ENCODE measurements around the gene MBD5. TPM values are rescaled to one million over a fixed set of nuclear protein-coding genes. Genes with fewer than 3 reads are reported as not detected.

Gene MBD5
- total RNA-seq, 2 experiments from 2014 or later = 13.8 to 46.3 TPM

DNA sequence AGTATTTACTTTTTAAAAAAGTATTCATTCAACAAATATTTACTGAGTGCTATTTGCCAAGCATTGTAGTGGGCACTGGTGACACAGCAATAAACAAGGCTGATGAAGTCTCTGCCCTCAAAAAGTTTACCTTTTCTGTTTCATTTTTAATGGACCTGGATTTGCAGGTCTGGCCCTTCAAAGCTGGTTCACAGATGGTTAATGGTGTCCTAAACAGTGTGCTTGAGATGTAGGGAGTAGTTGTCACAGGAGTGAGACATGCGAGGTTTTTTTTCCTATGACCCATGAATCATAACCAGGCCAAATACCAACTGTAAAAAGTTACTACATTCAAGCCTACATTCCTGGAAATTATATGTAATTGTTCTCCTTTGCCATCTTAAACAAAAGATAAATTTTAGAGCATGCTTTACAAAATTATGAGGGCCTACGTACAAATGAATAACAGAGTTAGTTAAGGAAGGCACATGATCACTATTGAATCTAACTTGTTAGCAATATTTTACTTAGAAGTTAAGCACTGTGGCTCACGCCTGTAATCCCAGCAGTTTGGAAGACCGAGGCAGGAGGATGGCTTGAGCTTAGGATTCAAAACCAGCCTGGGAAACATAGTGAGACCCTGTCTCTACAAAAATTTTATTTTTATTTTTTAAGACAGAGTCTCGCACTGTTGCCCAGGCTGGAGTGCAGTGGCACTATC is 223.9 kb downstream of the MBD5 start:
- Histone ChIP-seq H4K20me1 (ENCODE audit: insufficient read depth, low read length) (no peaks in the 10 kb centered on the region), H3K4me1 (ENCODE audit: insufficient read depth, low read length, poor library complexity, severe bottlenecking) (no peaks in the 10 kb centered on the region), H3K36me3 (ENCODE audit: insufficient read depth, low read length) (no peaks in the 10 kb centered on the region), H3K79me2 (ENCODE audit: insufficient read depth, low read depth, low read length) (no peaks in the 10 kb centered on the region), H3K4me3 (ENCODE audit: low read depth, low read length, poor library complexity, severe bottlenecking) (no peak overlapping the region), H3K9me2 (ENCODE audit: insufficient read depth, low read length) (no peaks in the 10 kb centered on the region), H3K27ac (ENCODE audit: low read depth, low read length, poor library complexity, severe bottlenecking) (no peak overlapping the region), H3K9me3 (ENCODE audit: low read length) (no peaks in the 10 kb centered on the region), H2AFZ (ENCODE audit: low read length) (no peak overlapping the region), H3K4me2 (ENCODE audit: low read length) (no peak overlapping the region)
- BruUV-seq (replicated peaks) = no TSS peak
- no peak for DNase-seq (ENCODE audit: low spot score)
- no peak for TF ChIP-seq EZH2phosphoT487 (IDR thresholded peaks at IDR 0.05; ENCODE audit: borderline replicate concordance, low read depth, low read length)
- TF ChIP-seq, protein P1, sequence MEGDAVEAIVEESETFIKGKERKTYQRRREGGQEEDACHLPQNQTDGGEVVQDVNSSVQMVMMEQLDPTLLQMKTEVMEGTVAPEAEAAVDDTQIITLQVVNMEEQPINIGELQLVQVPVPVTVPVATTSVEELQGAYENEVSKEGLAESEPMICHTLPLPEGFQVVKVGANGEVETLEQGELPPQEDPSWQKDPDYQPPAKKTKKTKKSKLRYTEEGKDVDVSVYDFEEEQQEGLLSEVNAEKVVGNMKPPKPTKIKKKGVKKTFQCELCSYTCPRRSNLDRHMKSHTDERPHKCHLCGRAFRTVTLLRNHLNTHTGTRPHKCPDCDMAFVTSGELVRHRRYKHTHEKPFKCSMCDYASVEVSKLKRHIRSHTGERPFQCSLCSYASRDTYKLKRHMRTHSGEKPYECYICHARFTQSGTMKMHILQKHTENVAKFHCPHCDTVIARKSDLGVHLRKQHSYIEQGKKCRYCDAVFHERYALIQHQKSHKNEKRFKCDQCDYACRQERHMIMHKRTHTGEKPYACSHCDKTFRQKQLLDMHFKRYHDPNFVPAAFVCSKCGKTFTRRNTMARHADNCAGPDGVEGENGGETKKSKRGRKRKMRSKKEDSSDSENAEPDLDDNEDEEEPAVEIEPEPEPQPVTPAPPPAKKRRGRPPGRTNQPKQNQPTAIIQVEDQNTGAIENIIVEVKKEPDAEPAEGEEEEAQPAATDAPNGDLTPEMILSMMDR (conservative IDR thresholded peaks at IDR 0.05; ENCODE audit: low read length) = no peak
- intact Hi-C loops (cut with micrococcal nuclease; ENCODE audit: unreplicated experiment) = no loop called here
- POLR2A ChIA-PET = interaction anchor here (1.2 kb wide), 1 partner anchor 10 kb away, joined by 3 read pairs; no protein-coding TSS in a partner anchor
- CTCF ChIA-PET (ENCODE audit: unreplicated experiment) = no interaction called here

DNA sequence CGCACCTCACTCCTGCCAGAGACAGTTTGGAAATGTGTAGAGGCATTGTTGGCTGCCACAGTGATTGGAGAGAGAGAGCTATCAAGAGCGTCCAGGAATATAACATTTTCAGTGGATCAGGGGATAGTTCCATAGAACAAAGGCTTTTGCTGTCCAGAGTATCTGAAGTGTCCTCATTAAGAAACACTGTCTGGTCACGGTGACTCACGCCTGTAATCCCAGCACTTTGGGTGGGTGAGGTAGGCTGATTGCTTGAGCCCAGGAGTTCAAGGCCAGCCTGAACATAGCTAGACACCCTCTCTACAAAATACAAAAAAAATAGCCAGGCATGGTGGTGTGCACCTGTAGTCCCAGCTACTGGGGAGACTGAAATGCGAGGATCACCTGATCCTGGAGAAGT is 231.1 kb downstream of the MBD5 start:
- H3K4me1 ChIP-seq (ENCODE audit: insufficient read depth, low read length, poor library complexity, severe bottlenecking) = no peaks in the 10 kb centered on the region
- H2AFZ ChIP-seq (ENCODE audit: low read length) = no peak overlapping the region
- no peaks in the 10 kb centered on the region for H3K36me3 ChIP-seq (ENCODE audit: insufficient read depth, low read length)
- no peaks in the 10 kb centered on the region for H3K79me2 ChIP-seq (ENCODE audit: insufficient read depth, low read depth, low read length)
- H3K27ac ChIP-seq (ENCODE audit: low read depth, low read length, poor library complexity, severe bottlenecking) = no peak overlapping the region
- H3K9me3 ChIP-seq (ENCODE audit: low read length) = peaks cover 18% of the 10 kb centered on the region
- no peaks in the 10 kb centered on the region for H3K9me2 ChIP-seq (ENCODE audit: insufficient read depth, low read length)
- no peak for DNase-seq (ENCODE audit: low spot score)
- no peak for TF ChIP-seq EZH2phosphoT487 (IDR thresholded peaks at IDR 0.05; ENCODE audit: borderline replicate concordance, low read depth, low read length)
- TF ChIP-seq, protein P1 (conservative IDR thresholded peaks at IDR 0.05; ENCODE audit: low read length) = no peak
- no peak overlapping the region for H3K4me2 ChIP-seq (ENCODE audit: low read length)
- H3K4me3 ChIP-seq (ENCODE audit: low read depth, low read length, poor library complexity, severe bottlenecking) = no peak overlapping the region
- ChIA-PET CTCF (ENCODE audit: unreplicated experiment) (no interaction called here), POLR2A (no interaction called here)
- intact Hi-C loops (cut with micrococcal nuclease; ENCODE audit: unreplicated experiment) = no loop called here
- H4K20me1 ChIP-seq (ENCODE audit: insufficient read depth, low read length) = no peaks in the 10 kb centered on the region
- BruUV-seq (replicated peaks) = no TSS peak

DNA sequence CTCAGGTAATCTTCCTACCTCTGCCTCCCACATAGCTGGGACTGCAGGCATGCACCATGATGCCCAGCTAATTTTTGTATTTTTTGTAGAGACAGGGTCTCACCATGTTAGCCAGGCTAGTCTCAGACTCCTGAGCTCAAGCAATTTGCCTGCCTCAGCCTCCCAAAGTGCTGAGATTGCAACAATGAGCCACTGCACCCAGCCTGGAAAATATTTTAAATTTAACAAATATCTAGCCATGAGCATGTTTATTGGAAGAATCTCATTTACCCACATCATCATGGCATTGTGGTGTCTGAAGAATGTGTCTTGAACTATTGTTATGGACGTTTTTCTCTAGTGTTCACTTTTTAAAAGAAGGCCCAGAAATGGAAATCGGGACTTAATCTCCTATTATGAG is 231.8 kb downstream of the MBD5 start:
- no peaks in the 10 kb centered on the region for H4K20me1 ChIP-seq (ENCODE audit: insufficient read depth, low read length)
- H3K36me3 ChIP-seq (ENCODE audit: insufficient read depth, low read length) = no peaks in the 10 kb centered on the region
- no peak for DNase-seq (ENCODE audit: low spot score)
- no peak for TF ChIP-seq EZH2phosphoT487 (IDR thresholded peaks at IDR 0.05; ENCODE audit: borderline replicate concordance, low read depth, low read length)
- TF ChIP-seq, protein P1 (conservative IDR thresholded peaks at IDR 0.05; ENCODE audit: low read length) = no peak
- no peaks in the 10 kb centered on the region for H3K9me2 ChIP-seq (ENCODE audit: insufficient read depth, low read length)
- ChIA-PET CTCF (ENCODE audit: unreplicated experiment) (no interaction called here), POLR2A (no interaction called here)
- BruUV-seq (replicated peaks) = no TSS peak
- H2AFZ ChIP-seq (ENCODE audit: low read length) = no peak overlapping the region
- H3K4me2 ChIP-seq (ENCODE audit: low read length) = no peak overlapping the region
- H3K9me3 ChIP-seq (ENCODE audit: low read length) = peaks cover 18% of the 10 kb centered on the region
- intact Hi-C loops (cut with micrococcal nuclease; ENCODE audit: unreplicated experiment) = no loop called here
- no peaks in the 10 kb centered on the region for H3K79me2 ChIP-seq (ENCODE audit: insufficient read depth, low read depth, low read length)
- H3K4me3 ChIP-seq (ENCODE audit: low read depth, low read length, poor library complexity, severe bottlenecking) = no peak overlapping the region
- H3K4me1 ChIP-seq (ENCODE audit: insufficient read depth, low read length, poor library complexity, severe bottlenecking) = no peaks in the 10 kb centered on the region
- no peak overlapping the region for H3K27ac ChIP-seq (ENCODE audit: low read depth, low read length, poor library complexity, severe bottlenecking)
